M059J (cell line): ENCODE measurements around the gene C1orf210. TPM values are rescaled to one million over a fixed set of nuclear protein-coding genes. Genes with fewer than 3 reads are reported as not detected.

Source experiments
- DNase-seq: peaks from one replicate; pipeline ENCODE4 v3.0.0-alpha.2; 2012; ENCODE audit warnings: low read depth
- total RNA-seq: library from RNA; depleted of rRNA; stranded (reverse); fragments of >200 nt; shearing (Covaris generic); gene quantifications from 2 replicates; pipeline ENCODE4 v1.2.3, GENCODE V29; 2014

Gene C1orf210
- total RNA-seq, 1 experiment from 2014 or later, result not detected

DNA sequence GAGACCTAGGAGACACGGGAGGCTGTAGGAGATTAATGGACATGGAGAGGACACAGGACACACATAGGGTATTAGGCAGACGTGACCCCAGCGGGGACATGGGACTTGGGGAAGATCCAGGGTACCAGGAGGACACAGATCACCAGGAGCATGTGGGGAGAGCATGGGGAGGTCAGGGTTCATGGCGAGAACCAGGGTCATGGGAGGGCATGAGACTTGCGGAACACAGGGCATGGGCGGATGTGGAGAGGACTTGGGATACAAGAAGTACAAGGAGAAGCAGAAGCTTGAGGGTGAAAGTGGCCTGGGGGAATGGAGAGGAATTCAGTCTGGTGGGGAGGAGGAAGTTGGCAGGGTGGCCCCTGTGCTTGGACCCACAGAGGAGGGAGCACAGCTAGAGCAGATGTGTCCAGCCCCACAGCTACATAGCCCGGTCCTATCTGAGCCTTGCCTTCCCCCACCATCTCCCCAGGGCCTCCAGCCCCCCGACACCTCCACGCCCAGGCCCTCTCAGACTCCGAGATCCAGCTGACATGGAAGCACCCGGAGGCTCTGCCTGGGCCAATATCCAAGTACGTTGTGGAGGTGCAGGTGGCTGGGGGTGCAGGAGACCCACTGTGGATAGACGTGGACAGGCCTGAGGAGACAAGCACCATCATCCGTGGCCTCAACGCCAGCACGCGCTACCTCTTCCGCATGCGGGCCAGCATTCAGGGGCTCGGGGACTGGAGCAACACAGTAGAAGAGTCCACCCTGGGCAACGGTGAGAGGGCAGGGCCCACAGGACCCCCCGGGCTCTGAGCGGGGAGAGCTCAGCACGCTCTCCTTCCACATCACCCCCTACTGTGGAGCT, 27.5 kb upstream of the C1orf210 start:
- no peak for DNase-seq

DNA sequence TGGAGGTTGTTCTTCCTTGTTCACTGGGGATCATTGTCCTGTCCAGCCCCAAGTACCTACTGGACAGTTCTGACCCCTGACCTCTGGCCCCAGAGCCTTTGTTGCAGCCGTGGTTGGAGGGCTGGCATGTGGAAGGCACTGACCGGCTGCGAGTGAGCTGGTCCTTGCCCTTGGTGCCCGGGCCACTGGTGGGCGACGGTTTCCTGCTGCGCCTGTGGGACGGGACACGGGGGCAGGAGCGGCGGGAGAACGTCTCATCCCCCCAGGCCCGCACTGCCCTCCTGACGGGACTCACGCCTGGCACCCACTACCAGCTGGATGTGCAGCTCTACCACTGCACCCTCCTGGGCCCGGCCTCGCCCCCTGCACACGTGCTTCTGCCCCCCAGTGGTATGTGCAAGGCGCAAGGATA, 26.8 kb upstream of the C1orf210 start:
- DNase-seq, result no peak

- no peak for DNase-seq
These were observed 26.1 kb upstream of the C1orf210 start for GRCh38 chr1:43311521-43311920.

DNA sequence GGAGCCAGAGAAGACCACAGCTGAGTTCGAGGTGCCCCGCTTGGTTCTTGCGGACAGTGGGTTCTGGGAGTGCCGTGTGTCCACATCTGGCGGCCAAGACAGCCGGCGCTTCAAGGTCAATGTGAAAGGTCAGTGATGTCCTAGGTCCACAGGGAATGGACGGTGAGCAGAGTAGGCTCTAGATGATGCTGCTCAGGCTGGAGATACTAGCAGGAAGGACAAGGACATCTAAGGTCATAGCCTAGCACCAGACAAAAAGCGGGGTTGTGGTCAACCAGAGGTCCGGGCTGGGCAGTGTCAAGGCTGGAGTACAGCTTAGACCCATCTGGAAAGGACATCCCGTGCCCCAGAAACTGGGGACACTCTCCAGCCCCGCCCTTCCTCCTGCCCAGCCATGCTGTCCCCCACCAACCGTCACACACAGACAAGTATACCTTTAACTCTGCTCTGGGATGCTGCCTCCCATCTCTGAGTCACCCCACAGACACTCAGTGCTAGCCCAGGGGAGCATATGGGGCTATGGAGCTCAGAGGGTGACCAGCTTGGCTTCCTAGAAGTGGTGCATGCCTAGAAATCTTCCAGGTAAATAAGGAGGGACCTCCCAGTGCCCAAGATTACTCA, 24.1 kb upstream of the C1orf210 start:
- DNase-seq, result peak; percentile 59

- no peak for DNase-seq
These were observed 23.4 kb upstream of the C1orf210 start for GRCh38 chr1:43308635-43309404.

GRCh38 chr1:43307458-43308158, 22.2 kb upstream of the C1orf210 start:
- DNase-seq, result no peak

- no peak for DNase-seq
These were observed 21.5 kb upstream of the C1orf210 start for GRCh38 chr1:43306688-43307457.

GRCh38 chr1:43305926-43306687, 20.7 kb upstream of the C1orf210 start:
- DNase-seq, result no peak

DNA sequence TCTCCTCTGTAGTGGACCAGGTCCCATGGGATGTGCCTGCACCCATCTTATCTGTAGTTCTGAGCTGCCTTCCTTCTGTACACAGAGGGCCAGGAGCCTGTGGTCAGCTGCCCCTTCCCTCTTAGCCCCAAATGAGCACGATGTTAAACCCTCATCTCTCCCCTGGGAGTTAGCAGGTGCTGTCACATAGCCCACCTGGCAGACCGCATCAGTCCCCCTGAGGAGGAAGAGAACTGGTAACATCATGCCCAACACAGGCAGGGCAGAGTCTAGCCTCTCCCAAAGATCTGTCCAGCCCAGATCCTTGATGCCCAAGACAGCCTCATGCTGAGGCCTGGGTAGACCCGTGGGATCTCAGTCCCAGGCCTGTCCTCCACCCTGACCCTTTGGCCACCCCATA, 20.1 kb upstream of the C1orf210 start:
- DNase-seq, result no peak

DNA sequence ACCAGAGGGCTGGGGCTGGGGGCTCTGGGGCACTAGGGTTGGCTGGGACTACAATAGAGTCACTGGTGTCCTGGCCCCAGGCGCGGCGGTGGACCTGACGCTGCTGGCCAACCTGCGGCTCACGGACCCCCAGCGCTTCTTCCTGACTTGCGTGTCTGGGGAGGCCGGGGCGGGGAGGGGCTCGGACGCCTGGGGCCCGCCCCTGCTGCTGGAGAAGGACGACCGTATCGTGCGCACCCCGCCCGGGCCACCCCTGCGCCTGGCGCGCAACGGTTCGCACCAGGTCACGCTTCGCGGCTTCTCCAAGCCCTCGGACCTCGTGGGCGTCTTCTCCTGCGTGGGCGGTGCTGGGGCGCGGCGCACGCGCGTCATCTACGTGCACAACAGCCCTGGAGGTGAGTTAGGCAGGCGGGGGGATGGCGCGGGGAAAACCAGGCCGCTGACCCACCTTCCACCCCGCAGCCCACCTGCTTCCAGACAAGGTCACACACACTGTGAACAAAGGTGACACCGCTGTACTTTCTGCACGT, 19.5 kb upstream of the C1orf210 start:
- DNase-seq, result no peak

GRCh38 chr1:43304314-43304681, 18.9 kb upstream of the C1orf210 start:
- no peak for DNase-seq

GRCh38 chr1:43303471-43304313, 18.3 kb upstream of the C1orf210 start:
- no peak for DNase-seq

DNA sequence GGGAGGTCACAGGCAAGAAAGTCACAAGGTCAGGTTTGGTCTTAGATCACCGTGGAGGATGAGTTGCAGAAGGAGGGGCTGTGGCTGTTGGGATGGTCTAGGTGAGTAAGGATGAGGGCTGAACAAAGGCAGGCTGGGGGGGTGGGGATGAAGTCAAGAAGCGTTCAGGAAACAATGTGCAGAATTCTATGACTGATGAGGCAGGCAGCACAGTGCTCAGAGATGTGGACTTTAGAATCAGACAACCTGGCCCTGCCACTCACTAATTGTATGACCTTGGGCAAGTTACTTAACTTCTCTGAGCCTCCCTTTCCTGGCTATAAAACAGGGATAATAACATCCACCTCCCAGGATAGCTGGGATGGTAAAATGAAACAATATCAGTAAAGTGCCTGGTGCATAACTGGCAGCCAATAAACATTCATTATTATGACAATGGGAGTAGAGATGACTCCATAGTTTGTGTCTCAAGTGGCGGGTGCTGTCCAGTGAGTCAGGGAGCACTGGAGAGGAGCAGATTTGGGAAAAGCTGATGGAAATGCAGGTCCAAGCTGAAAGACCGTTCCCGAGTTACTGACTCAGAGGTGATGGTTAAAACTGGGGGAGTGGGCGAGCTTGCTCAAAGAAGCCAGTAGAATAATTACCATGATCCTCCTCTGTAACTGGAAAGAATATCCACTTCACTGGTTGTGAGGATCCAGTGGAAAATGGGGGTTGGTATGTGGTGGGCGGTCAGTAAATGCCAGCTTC, 17.5 kb upstream of the C1orf210 start:
- no peak for DNase-seq

GRCh38 chr1:43302201-43302600, 16.8 kb upstream of the C1orf210 start:
- no peak for DNase-seq

GRCh38 chr1:43300378-43301094, 15.2 kb upstream of the C1orf210 start, which contains the start of gene TIE1:
TIE1 (plus strand) TSS chr1:43300982; CDS start chr1:43301072, 90 bp downstream.
- DNase-seq, result no peak

DNA sequence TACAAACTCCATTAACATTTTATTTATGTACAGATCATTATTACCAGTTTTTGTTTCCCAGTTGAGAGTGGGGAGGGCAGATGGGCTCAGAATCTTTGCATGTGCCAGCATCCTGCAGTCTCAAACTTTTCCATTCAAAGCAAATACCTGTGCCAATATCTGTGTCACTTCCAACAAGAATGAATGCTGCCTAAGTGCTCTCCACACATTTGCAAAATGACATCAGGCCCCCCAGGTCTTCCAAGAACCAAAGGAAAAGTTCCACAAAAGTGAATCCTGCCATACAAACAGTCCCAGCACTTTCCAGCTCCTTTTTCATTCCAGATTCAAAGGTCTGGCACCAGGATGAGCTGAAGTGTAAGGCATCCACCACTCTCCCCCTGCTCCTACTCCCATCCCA, 13.7 kb upstream of the C1orf210 start:
- DNase-seq, result no peak

DNA sequence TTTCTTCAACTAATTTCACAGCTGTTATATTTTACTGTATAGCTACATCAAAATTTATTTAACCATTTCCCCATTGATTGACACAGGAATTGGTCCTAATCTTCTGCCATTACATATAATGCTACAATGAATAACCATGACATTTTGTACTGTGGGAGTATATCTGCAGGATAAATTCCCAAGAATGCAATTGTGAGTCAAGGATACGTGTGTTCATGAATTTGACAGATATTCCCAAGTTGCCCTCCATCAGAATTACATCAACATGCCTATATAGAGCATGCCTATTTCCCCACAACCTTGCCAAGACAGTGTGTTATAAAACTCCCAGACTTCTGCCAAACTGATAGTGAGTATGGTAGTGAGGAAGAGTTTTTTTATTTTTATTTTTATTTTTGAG, 12.7 kb upstream of the C1orf210 start:
- DNase-seq, result no peak

DNA sequence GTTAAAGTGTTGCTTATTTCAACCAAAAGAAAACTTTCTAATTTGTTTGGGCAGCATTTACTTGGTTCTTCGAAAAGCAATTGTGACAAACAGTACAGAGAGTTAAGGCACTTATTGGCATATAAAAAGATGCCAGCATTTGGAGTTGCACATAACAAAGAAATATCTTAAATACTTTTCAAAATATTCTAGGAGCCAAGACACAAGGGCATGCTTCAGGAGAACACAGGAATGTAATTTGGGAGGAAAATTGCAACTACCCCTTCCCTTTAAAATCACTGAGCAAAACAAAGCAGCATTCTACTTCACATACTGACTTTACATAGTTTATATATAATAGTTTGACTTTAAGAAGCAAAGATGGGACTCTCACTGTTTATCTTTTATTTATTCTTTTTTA, 10.8 kb upstream of the C1orf210 start:
- no peak for DNase-seq
